ENCODE measurements around the gene VAMP2. TPM values are rescaled to one million over a fixed set of nuclear protein-coding genes. Genes with fewer than 3 reads are reported as not detected.

Gene VAMP2
- total and polyA plus RNA-seq, 10 of the 15 experiments (the other 5 are each of a cell fraction or from before 2014, with no cell fraction given), result 3.0 to 35.2 (median 25.0) TPM

DNA sequence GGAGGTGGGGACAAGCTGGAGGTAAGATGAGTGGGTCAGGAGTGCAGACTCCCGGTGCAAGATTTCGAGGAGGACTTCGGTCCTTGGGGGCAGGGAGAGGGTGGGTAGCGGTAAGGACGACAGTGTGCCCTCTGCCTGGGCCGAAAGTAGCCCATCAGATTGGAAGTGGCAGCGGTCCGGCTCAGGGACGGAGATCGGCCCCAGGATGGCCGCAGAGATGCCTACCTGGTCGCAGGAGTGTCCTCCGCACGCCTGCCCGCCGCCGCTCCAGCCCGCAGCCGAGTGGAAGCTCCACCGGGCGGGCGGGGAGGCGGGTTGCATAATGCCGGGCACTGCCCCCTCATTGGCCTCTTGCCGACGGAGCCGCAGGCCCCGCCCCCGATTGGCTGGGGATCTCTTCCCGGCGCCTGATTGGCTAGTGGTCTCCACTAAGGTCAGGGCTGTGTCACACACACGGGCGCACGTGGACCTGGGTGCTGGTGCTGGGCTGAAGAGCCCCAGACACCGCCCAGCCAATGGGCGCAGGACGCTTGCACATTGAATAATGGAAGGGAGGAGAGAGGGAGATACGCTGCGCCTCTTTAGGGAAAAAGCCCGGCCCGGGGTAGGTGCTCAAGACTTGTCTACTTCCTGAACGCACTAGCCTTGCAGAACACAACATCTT is 10.5 kb downstream of the VAMP2 start, which contains the start of gene PER1 (continued):
- TF ChIP-seq, protein P1, sequence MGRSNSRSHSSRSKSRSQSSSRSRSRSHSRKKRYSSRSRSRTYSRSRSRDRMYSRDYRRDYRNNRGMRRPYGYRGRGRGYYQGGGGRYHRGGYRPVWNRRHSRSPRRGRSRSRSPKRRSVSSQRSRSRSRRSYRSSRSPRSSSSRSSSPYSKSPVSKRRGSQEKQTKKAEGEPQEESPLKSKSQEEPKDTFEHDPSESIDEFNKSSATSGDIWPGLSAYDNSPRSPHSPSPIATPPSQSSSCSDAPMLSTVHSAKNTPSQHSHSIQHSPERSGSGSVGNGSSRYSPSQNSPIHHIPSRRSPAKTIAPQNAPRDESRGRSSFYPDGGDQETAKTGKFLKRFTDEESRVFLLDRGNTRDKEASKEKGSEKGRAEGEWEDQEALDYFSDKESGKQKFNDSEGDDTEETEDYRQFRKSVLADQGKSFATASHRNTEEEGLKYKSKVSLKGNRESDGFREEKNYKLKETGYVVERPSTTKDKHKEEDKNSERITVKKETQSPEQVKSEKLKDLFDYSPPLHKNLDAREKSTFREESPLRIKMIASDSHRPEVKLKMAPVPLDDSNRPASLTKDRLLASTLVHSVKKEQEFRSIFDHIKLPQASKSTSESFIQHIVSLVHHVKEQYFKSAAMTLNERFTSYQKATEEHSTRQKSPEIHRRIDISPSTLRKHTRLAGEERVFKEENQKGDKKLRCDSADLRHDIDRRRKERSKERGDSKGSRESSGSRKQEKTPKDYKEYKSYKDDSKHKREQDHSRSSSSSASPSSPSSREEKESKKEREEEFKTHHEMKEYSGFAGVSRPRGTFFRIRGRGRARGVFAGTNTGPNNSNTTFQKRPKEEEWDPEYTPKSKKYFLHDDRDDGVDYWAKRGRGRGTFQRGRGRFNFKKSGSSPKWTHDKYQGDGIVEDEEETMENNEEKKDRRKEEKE (IDR thresholded peaks at IDR 0.05), result no peak
- TF ChIP-seq TAF1 (IDR thresholded peaks at IDR 0.05; ENCODE audit: borderline replicate concordance, low read depth, low read length) (peak; percentile 72), NR2C2 (IDR thresholded peaks at IDR 0.05; ENCODE audit: borderline replicate concordance, control insufficient read depth, insufficient read length, low read depth) (no peak), ZNF24 (IDR thresholded peaks at IDR 0.05) (no peak), BHLHE40 (IDR thresholded peaks at IDR 0.05; ENCODE audit: borderline replicate concordance in 1 of 2, low read depth in 2 of 2, low read length in 1 of 2) (peak; percentile 83 to 92), FOS (IDR thresholded peaks at IDR 0.05; ENCODE audit: borderline replicate concordance, extremely low read depth, insufficient read length) (peak; percentile 19), CREM (IDR thresholded peaks at IDR 0.05; ENCODE audit: low read depth) (peak; percentile 33; the same call in 1 of the 2 replicates), SMAD5 (IDR thresholded peaks at IDR 0.05; ENCODE audit: low read depth) (no peak), CBFB (IDR thresholded peaks at IDR 0.05; ENCODE audit: low read depth) (no peak), IKZF2 (IDR thresholded peaks at IDR 0.05) (no peak)
- TF ChIP-seq, protein P2, sequence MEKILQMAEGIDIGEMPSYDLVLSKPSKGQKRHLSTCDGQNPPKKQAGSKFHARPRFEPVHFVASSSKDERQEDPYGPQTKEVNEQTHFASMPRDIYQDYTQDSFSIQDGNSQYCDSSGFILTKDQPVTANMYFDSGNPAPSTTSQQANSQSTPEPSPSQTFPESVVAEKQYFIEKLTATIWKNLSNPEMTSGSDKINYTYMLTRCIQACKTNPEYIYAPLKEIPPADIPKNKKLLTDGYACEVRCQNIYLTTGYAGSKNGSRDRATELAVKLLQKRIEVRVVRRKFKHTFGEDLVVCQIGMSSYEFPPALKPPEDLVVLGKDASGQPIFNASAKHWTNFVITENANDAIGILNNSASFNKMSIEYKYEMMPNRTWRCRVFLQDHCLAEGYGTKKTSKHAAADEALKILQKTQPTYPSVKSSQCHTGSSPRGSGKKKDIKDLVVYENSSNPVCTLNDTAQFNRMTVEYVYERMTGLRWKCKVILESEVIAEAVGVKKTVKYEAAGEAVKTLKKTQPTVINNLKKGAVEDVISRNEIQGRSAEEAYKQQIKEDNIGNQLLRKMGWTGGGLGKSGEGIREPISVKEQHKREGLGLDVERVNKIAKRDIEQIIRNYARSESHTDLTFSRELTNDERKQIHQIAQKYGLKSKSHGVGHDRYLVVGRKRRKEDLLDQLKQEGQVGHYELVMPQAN (conservative IDR thresholded peaks at IDR 0.05), result peak; percentile 52
- TF ChIP-seq, protein P3, sequence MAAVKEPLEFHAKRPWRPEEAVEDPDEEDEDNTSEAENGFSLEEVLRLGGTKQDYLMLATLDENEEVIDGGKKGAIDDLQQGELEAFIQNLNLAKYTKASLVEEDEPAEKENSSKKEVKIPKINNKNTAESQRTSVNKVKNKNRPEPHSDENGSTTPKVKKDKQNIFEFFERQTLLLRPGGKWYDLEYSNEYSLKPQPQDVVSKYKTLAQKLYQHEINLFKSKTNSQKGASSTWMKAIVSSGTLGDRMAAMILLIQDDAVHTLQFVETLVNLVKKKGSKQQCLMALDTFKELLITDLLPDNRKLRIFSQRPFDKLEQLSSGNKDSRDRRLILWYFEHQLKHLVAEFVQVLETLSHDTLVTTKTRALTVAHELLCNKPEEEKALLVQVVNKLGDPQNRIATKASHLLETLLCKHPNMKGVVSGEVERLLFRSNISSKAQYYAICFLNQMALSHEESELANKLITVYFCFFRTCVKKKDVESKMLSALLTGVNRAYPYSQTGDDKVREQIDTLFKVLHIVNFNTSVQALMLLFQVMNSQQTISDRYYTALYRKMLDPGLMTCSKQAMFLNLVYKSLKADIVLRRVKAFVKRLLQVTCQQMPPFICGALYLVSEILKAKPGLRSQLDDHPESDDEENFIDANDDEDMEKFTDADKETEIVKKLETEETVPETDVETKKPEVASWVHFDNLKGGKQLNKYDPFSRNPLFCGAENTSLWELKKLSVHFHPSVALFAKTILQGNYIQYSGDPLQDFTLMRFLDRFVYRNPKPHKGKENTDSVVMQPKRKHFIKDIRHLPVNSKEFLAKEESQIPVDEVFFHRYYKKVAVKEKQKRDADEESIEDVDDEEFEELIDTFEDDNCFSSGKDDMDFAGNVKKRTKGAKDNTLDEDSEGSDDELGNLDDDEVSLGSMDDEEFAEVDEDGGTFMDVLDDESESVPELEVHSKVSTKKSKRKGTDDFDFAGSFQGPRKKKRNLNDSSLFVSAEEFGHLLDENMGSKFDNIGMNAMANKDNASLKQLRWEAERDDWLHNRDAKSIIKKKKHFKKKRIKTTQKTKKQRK (IDR thresholded peaks at IDR 0.05; ENCODE audit: low read depth, low read length), result no peak
- TF ChIP-seq, protein P4, sequence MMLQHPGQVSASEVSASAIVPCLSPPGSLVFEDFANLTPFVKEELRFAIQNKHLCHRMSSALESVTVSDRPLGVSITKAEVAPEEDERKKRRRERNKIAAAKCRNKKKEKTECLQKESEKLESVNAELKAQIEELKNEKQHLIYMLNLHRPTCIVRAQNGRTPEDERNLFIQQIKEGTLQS (IDR thresholded peaks at IDR 0.05; ENCODE audit: borderline replicate concordance, extremely low read depth, low read depth, low read length), result 0 out of 2 replicates have a peak, but pooled peaks have one; percentile 2
- TF ChIP-seq, protein P5, sequence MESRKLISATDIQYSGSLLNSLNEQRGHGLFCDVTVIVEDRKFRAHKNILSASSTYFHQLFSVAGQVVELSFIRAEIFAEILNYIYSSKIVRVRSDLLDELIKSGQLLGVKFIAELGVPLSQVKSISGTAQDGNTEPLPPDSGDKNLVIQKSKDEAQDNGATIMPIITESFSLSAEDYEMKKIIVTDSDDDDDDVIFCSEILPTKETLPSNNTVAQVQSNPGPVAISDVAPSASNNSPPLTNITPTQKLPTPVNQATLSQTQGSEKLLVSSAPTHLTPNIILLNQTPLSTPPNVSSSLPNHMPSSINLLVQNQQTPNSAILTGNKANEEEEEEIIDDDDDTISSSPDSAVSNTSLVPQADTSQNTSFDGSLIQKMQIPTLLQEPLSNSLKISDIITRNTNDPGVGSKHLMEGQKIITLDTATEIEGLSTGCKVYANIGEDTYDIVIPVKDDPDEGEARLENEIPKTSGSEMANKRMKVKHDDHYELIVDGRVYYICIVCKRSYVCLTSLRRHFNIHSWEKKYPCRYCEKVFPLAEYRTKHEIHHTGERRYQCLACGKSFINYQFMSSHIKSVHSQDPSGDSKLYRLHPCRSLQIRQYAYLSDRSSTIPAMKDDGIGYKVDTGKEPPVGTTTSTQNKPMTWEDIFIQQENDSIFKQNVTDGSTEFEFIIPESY (IDR thresholded peaks at IDR 0.05), result no peak
- TF ChIP-seq, protein P6, sequence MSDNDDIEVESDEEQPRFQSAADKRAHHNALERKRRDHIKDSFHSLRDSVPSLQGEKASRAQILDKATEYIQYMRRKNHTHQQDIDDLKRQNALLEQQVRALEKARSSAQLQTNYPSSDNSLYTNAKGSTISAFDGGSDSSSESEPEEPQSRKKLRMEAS (IDR thresholded peaks at IDR 0.05; ENCODE audit: low read depth, low read length), result peak; percentile 90

Measured in GM12878 (cell line).